Measurements from ENCODE around the gene NR4A2. TPM values are rescaled to one million over a fixed set of nuclear protein-coding genes. Genes with fewer than 3 reads are reported as not detected.
"Not testable (repeated sequence)": the region's sequence is repeated elsewhere in the genome, so short reads cannot be mapped to it uniquely, and the experiment has no call there.

The NR4A2 gene
- total and polyA plus RNA-seq, 5 donors, result 3.2 to 22.7 (median 8.1) TPM

DNA sequence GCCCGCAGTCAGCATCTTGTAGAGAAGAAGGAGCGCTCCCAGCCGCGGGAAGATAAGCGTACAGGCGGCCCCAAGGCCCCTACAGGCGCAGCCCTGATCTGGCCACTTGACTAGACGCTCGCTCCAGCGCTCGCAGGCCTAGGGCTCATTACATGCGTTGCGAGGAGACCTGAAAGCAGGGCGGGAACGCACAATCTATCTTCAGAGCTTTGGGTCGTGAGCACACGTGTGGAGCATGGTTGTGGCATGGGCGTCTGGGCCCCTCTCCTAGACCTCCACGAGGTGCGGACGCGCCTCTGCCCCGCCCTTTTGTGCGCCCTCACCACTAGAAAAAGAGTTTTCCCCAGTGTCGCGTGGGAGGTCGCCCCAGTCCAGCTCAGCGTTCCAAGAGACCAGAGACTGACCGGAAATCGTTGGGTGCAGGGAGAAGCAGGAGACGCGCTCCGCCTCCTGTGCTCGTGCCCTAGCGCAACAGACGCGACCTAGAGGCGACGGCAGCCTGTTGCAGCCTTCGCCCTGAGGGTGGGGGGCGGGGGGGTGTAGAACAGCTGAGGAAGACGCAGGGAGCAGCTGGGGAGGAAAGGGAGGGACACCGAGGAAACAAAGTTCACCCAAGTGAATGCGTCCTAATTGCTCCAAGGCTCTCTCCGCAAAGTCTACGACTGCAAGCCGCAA lies 12.6 kb downstream of the NR4A2 start:
- Histone ChIP-seq H3K27ac (ENCODE audit: low read length) (no peak overlapping the region), H3K4me1 (ENCODE audit: control insufficient read depth, insufficient read depth, low read length) (no peaks in the 10 kb centered on the region), H3K27me3 (ENCODE audit: control insufficient read depth, insufficient read depth) (no peaks in the 10 kb centered on the region), H3K4me3 (ENCODE audit: low read length) (peak overlapping the region; percentile 41), H3K9me3 (ENCODE audit: control insufficient read depth, low read length) (no peaks in the 10 kb centered on the region)
- intact Hi-C loops (cut with DNase I), result no loop called here
- ATAC-seq (peak; percentile 83 to 90), DNase-seq (peak; percentile 70 to 85 (median 79))
- 5% methylated on average over 47 of the region's 47 CpGs for WGBS

DNA sequence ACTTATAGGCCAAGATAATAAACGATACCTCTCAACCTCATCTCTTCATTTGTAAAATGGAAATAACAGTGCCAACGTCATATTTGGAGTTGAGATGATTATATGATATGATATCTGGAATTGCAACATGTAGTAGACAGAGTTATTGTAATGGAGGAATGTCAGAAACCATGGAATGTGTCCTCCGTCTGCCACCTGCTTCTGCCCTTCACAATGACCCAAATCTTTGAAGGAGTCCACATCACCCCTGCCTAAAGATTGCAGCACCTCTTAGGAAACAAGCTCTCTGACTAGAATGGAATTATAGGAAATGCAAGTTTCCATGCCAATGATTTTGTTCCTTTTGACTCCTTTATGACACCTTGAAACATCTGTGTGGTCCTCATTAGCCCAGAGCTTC lies 14.9 kb downstream of the NR4A2 start:
- DNase-seq, result no peak
- no peaks in the 10 kb centered on the region for H3K4me1 ChIP-seq (ENCODE audit: control insufficient read depth, insufficient read depth, low read length)
- no peak overlapping the region for H3K4me3 ChIP-seq (ENCODE audit: low read length)
- WGBS, result 80% methylated on average over 3 of the region's 3 CpGs
- no peak for ATAC-seq
- intact Hi-C loops (cut with DNase I), result no loop called here
- no peak overlapping the region for H3K27ac ChIP-seq (ENCODE audit: low read length)
- H3K27me3 ChIP-seq (ENCODE audit: control insufficient read depth, insufficient read depth), result no peaks in the 10 kb centered on the region
- no peaks in the 10 kb centered on the region for H3K9me3 ChIP-seq (ENCODE audit: control insufficient read depth, low read length)

DNA sequence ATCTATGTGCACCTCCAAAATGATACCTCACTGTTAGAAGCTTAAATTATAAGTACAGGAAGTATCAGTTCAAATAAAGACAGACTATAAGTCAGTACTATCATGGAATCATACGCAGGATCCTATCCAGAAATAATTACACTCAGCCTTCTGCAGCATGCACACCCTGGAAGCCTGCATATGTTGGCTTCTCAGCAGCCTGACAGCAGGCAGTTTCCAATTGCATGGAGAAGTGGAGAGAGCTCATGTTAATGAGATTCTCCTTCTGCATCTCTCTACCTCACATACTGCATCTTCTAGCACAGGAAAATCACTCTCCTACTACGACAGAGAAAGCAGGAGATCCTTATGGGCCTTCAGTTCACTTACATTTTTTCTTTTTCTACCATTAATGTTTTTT lies 20.5 kb downstream of the NR4A2 start:
- intact Hi-C loops (cut with DNase I), result no loop called here
- ATAC-seq (no peak), DNase-seq (no peak)
- Histone ChIP-seq H3K9me3 (ENCODE audit: control insufficient read depth, low read length) (no peaks in the 10 kb centered on the region), H3K4me1 (ENCODE audit: control insufficient read depth, insufficient read depth, low read length) (no peaks in the 10 kb centered on the region), H3K27ac (ENCODE audit: low read length) (no peak overlapping the region), H3K27me3 (ENCODE audit: control insufficient read depth, insufficient read depth) (no peaks in the 10 kb centered on the region), H3K4me3 (ENCODE audit: low read length) (no peak overlapping the region)
- WGBS, result 49% methylated on average over 2 of the region's 2 CpGs

GRCh38 chr2:156310773-156311172 lies 21.7 kb downstream of the NR4A2 start:
- no peak for ATAC-seq

DNA sequence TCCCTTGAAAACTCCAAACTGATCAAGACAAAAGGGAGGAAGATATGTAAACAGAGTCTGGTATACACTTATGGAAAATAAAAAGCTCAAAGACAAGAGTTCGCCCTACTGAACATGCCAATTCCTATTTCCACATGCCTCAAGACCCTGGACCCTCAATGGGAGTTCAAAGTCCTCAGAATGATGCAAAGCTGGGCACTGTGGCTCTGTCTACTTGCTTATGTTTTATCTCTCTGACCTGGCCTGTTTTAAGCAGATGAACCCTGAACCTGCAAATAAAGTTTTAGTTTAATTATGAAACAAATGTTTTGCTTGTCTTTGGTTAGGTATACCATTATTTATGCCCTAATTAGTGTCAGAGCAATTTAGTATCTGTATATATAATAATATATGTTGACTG lies 22.6 kb downstream of the NR4A2 start:
- H3K4me3 ChIP-seq (ENCODE audit: low read length), result no peak overlapping the region
- H3K4me1 ChIP-seq (ENCODE audit: control insufficient read depth, insufficient read depth, low read length), result no peaks in the 10 kb centered on the region
- WGBS, result 89% methylated on average over 1 of the region's 1 CpG
- intact Hi-C loops (cut with DNase I), result no loop called here
- ATAC-seq (no peak), DNase-seq (no peak)
- H3K27ac ChIP-seq (ENCODE audit: low read length), result no peak overlapping the region
- no peaks in the 10 kb centered on the region for H3K9me3 ChIP-seq (ENCODE audit: control insufficient read depth, low read length)
- no peaks in the 10 kb centered on the region for H3K27me3 ChIP-seq (ENCODE audit: control insufficient read depth, insufficient read depth)

More at GRCh38 chr2:156310773-156311172, 21.7 kb downstream of the NR4A2 start:
- H3K27ac ChIP-seq (ENCODE audit: low read length), result no peak overlapping the region
- H3K27me3 ChIP-seq (ENCODE audit: control insufficient read depth, insufficient read depth), result no peaks in the 10 kb centered on the region
- intact Hi-C loops (cut with DNase I), result no loop called here
- no peaks in the 10 kb centered on the region for H3K4me1 ChIP-seq (ENCODE audit: control insufficient read depth, insufficient read depth, low read length)
- DNase-seq, result no peak
- no peaks in the 10 kb centered on the region for H3K9me3 ChIP-seq (ENCODE audit: control insufficient read depth, low read length)
- H3K4me3 ChIP-seq (ENCODE audit: low read length), result no peak overlapping the region

DNA sequence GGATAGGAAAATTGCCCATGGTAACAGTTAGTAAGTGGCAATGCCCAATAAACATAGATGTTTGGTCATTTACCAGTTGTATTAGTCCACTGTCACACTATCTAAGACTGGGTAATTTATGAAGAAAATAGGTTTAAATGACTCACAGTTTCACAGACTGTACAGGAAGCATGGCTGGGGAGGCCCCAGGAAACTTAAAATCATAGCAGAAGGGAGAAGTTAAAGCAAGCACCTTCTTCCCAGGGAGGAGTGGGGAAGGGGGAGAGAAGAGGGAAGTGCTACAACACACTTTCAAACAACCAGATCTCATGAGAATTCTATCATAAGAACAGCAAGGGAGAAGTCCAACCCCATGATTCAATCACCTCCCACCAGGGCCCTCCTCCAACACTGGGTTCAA lies 23.4 kb downstream of the NR4A2 start:
- Histone ChIP-seq H3K9me3 (ENCODE audit: control insufficient read depth, low read length) (no peaks in the 10 kb centered on the region), H3K27ac (ENCODE audit: low read length) (no peak overlapping the region), H3K4me3 (ENCODE audit: low read length) (no peak overlapping the region), H3K27me3 (ENCODE audit: control insufficient read depth, insufficient read depth) (no peaks in the 10 kb centered on the region), H3K4me1 (ENCODE audit: control insufficient read depth, insufficient read depth, low read length) (no peaks in the 10 kb centered on the region)
- intact Hi-C loops (cut with DNase I), result no loop called here
- ATAC-seq (no peak), DNase-seq (no peak)

- no peaks in the 10 kb centered on the region for H3K4me1 ChIP-seq (ENCODE audit: control insufficient read depth, insufficient read depth, low read length)
- 82% methylated on average over 1 of the region's 1 CpG for WGBS
- H3K4me3 ChIP-seq (ENCODE audit: low read length), result no peak overlapping the region
- H3K27me3 ChIP-seq (ENCODE audit: control insufficient read depth, insufficient read depth), result no peaks in the 10 kb centered on the region
- no peak for DNase-seq
- intact Hi-C loops (cut with DNase I), result no loop called here
- no peak overlapping the region for H3K27ac ChIP-seq (ENCODE audit: low read length)
- no peak for ATAC-seq
- H3K9me3 ChIP-seq (ENCODE audit: control insufficient read depth, low read length), result no peaks in the 10 kb centered on the region
These were observed 25.7 kb downstream of the NR4A2 start for GRCh38 chr2:156306821-156307220.

GRCh38 chr2:156305121-156305520 lies 27.4 kb downstream of the NR4A2 start:
- intact Hi-C loops (cut with DNase I), result no loop called here
- ATAC-seq (no peak), DNase-seq (no peak)
- Histone ChIP-seq H3K27ac (ENCODE audit: low read length) (no peak overlapping the region), H3K9me3 (ENCODE audit: control insufficient read depth, low read length) (no peaks in the 10 kb centered on the region), H3K27me3 (ENCODE audit: control insufficient read depth, insufficient read depth) (no peaks in the 10 kb centered on the region), H3K4me3 (ENCODE audit: low read length) (no peak overlapping the region), H3K4me1 (ENCODE audit: control insufficient read depth, insufficient read depth, low read length) (no peaks in the 10 kb centered on the region)

- no peak for DNase-seq
- Histone ChIP-seq H3K27ac (ENCODE audit: low read length) (no peak overlapping the region), H3K27me3 (ENCODE audit: control insufficient read depth, insufficient read depth) (no peaks in the 10 kb centered on the region), H3K4me3 (ENCODE audit: low read length) (no peak overlapping the region), H3K9me3 (ENCODE audit: control insufficient read depth, low read length) (no peaks in the 10 kb centered on the region), H3K4me1 (ENCODE audit: control insufficient read depth, insufficient read depth, low read length) (no peaks in the 10 kb centered on the region)
- 71% methylated on average over 1 of the region's 1 CpG for WGBS
- ATAC-seq, result no peak
- intact Hi-C loops (cut with DNase I), result no loop called here
These were observed 32.2 kb downstream of the NR4A2 start for GRCh38 chr2:156300337-156300736.

- intact Hi-C loops (cut with DNase I), result no loop called here
- Histone ChIP-seq H3K4me1 (ENCODE audit: control insufficient read depth, insufficient read depth, low read length) (no peaks in the 10 kb centered on the region), H3K27me3 (ENCODE audit: control insufficient read depth, insufficient read depth) (no peaks in the 10 kb centered on the region), H3K27ac (ENCODE audit: low read length) (no peak overlapping the region), H3K4me3 (ENCODE audit: low read length) (no peak overlapping the region), H3K9me3 (ENCODE audit: control insufficient read depth, low read length) (no peaks in the 10 kb centered on the region)
- no peak for DNase-seq
- WGBS, result 93% methylated on average over 8 of the region's 8 CpGs
- ATAC-seq, result no peak
These were observed 37.5 kb downstream of the NR4A2 start for GRCh38 chr2:156294945-156295580.

GRCh38 chr2:156293382-156293781 lies 39.1 kb downstream of the NR4A2 start:
- H3K27me3 ChIP-seq (ENCODE audit: control insufficient read depth, insufficient read depth); H3K4me1 ChIP-seq (ENCODE audit: control insufficient read depth, insufficient read depth, low read length); H3K9me3 ChIP-seq (ENCODE audit: control insufficient read depth, low read length); ATAC-seq; H3K27ac ChIP-seq (ENCODE audit: low read length); intact Hi-C loops (cut with DNase I); H3K4me3 ChIP-seq (ENCODE audit: low read length); DNase-seq: not testable (repeated sequence)
- WGBS, result over 99% methylated on average over 25 of the region's 29 CpGs
